Measurements from ENCODE around the gene UBAC2. TPM values are rescaled to one million over a fixed set of nuclear protein-coding genes. Genes with fewer than 3 reads are reported as not detected.
"Not testable (repeated sequence)": the region's sequence is repeated elsewhere in the genome, so short reads cannot be mapped to it uniquely, and the experiment has no call there.

The UBAC2 gene
- total RNA-seq, 4 donors from 2014 or later, result 56.8 to 88.5 (median 77.7) TPM

DNA sequence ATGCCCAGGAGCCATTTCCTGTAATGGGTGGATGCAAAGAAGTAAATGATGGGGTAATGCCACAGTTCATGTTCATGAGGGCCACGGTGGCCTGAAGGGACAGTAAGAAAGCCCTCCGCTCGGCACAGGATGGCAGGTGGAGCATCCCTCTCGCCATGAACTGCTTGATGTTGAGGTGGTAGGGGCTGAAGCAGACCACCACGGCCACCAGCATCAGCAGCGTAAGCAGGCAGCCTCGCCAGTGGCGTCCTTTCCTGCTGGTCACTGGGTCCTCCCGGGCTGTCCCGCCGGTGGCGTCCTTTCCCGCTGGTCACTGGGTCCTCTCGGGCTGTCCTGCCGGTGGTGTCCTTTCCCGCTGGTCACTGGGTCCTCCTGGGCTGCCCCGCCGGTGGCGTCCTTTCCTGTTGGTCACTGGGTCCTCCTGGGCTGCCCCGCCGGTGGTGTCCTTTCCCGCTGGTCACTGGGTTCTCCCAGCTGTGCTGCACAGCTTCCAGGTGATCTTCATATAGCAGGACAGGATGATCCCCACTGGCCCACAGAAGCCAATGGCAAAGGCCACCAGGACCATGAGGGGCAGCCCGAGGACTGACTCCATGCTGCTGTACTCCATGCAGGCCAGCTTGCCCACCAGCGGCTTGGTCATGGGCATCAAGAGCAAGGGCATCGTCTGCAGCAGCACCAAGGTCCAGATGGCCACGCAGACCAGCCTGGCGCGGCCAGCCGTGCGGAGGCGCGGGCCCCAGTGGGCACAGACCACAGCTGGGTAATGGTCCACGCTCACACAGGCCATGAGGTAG is 207.4 kb downstream of the UBAC2 start:
- Histone ChIP-seq H3K4me3 (replicated peaks in 1 of 3) (no peak overlapping the region), H3K36me3 (no peaks in the 10 kb centered on the region), H3K27me3 (no peaks in the 10 kb centered on the region), H3K9me3 (no peaks in the 10 kb centered on the region), H3K27ac (no peak overlapping the region), H3K4me1 (no peaks in the 10 kb centered on the region)
- intact Hi-C loops (cut with DNase I), result no loop called here
- no peak for DNase-seq
- TF ChIP-seq, protein P1, sequence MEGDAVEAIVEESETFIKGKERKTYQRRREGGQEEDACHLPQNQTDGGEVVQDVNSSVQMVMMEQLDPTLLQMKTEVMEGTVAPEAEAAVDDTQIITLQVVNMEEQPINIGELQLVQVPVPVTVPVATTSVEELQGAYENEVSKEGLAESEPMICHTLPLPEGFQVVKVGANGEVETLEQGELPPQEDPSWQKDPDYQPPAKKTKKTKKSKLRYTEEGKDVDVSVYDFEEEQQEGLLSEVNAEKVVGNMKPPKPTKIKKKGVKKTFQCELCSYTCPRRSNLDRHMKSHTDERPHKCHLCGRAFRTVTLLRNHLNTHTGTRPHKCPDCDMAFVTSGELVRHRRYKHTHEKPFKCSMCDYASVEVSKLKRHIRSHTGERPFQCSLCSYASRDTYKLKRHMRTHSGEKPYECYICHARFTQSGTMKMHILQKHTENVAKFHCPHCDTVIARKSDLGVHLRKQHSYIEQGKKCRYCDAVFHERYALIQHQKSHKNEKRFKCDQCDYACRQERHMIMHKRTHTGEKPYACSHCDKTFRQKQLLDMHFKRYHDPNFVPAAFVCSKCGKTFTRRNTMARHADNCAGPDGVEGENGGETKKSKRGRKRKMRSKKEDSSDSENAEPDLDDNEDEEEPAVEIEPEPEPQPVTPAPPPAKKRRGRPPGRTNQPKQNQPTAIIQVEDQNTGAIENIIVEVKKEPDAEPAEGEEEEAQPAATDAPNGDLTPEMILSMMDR (IDR thresholded peaks at IDR 0.05), result no peak
- WGBS, 2 donors, result 84 to 95% methylated on average over 11 to 33 of the region's 33 CpGs

DNA sequence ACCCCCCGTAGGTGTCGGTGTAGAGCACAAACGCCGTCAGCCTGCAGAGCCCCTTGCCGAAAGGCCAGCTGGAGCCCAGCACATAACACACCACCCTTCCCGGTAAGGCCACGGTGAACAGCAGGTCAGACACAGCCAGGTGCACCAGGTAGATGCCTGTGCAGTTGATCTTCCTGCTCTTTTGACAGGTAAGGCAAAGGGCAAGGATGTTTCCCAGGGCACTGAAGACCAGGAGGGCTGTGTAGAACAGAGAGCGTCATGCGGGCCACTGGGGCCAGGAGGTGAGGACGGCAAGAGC is 208.0 kb downstream of the UBAC2 start:
- Histone ChIP-seq H3K27me3 (no peaks in the 10 kb centered on the region), H3K9me3 (no peaks in the 10 kb centered on the region), H3K27ac (no peak overlapping the region), H3K4me3 (replicated peaks in 1 of 3) (no peak overlapping the region), H3K4me1 (no peaks in the 10 kb centered on the region), H3K36me3 (no peaks in the 10 kb centered on the region)
- intact Hi-C loops (cut with DNase I), result no loop called here
- TF ChIP-seq POLR2A (IDR thresholded peaks at IDR 0.05), result no peak
- TF ChIP-seq, protein P1 (IDR thresholded peaks at IDR 0.05), result no peak
- WGBS, 2 donors, result 97% methylated on average over 8 to 10 of the region's 10 CpGs
- DNase-seq, result no peak

DNA sequence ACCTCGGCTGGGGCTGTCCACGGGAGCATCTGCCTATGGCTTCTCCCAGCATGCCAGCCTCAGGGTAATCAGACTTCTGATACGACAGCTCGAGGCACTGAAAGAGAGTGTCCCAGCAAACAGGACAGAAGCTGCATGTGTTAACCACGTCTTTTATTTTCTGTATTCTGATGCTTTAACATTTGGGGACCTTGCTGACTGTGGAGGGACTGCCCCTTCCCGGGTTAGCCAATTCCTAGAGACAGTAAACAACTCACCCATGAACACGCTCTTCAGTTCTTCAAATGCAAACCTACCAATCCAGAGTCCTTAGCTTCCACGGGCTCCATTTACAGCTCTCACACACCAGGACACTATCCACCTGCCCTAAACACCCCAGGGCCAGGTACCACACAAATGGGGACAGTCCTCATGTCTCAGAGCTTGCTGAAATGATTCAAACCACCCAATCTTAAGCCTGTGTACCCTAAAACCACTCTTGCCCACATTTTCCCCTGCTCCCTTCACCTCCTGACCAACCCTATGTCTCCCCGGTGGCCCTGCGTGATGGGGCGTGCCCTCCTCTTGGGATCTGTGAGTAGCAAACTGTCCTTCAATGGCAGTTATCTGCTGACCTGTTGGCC is 208.9 kb downstream of the UBAC2 start:
- H3K36me3 ChIP-seq; intact Hi-C loops (cut with DNase I); H3K4me3 ChIP-seq (replicated peaks in 1 of 3); H3K27me3 ChIP-seq; H3K27ac ChIP-seq; H3K9me3 ChIP-seq; H3K4me1 ChIP-seq; DNase-seq: not testable (repeated sequence)
- WGBS, 2 donors, result 84 to 90% methylated on average over 11 of the region's 11 CpGs

DNA sequence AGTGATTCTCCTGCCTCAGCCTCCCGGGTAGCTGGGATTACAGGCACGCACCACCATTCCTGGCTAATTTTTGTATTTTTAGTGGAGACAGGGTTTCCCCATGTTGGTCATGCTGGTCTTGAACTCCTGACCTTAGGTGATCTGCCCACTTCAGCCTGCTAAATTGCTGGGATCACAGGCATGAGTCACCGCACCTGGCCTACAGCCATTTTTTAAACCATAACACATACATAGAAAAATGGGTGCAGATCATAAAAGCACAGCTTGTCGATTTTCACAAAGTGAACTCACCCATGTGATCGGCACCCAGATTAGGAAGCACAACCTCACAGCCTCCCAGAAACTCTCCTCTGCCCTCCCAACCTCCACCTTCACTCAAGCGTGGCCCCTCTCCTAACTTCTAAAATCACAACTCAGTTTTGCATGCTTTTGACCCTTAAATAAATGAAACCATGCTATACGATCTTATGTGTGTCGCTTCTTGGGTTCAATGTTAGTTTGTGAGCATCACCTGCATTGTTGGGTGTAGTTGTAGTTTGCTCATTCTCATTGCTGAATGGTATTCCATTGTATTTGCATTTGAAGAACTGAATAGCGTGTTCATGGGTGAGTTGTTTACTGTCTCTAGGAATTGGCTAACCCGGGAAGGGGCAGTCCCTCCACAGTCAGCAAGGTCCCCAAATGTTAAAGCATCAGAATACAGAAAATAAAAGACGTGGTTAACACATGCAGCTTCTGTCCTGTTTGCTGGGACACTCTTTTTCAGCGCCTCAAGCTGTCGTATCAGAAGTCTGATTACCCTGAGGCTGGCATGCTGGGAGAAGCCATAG is 210.2 kb downstream of the UBAC2 start:
- H3K4me3 ChIP-seq (replicated peaks in 1 of 3); H3K36me3 ChIP-seq; DNase-seq; intact Hi-C loops (cut with DNase I); H3K27ac ChIP-seq; H3K27me3 ChIP-seq; H3K4me1 ChIP-seq; H3K9me3 ChIP-seq: not testable (repeated sequence)
- 87 to 89% methylated on average over 13 of the region's 13 CpGs for WGBS, 2 donors

DNA sequence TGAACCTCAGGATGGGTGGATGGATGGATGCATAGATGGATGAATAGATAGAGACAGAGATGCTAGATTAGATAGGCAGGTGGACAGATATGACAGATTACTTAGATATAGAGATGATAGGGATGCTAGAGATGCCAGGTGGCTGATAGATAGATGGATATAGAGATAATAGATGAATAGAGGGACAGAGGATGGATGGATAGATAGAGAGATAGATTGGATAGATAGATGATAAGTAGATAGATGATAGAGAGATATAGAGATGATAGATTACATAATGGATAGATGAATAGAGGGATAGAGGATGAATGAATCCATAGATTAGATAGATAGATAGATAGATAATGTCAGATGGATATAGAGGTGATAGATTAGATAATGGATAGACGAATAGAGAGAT is 212.2 kb downstream of the UBAC2 start:
- Histone ChIP-seq H3K4me1 (no peaks in the 10 kb centered on the region), H3K36me3 (no peaks in the 10 kb centered on the region), H3K4me3 (replicated peaks in 1 of 3) (no peak overlapping the region), H3K9me3 (no peaks in the 10 kb centered on the region), H3K27me3 (no peaks in the 10 kb centered on the region), H3K27ac (no peak overlapping the region)
- no peak for DNase-seq
- WGBS, 2 donors, result 92 to 99% methylated on average over 1 of the region's 1 CpG
- TF ChIP-seq, protein P1 (IDR thresholded peaks at IDR 0.05), result no peak
- no peak for TF ChIP-seq POLR2A (IDR thresholded peaks at IDR 0.05)
- intact Hi-C loops (cut with DNase I), result no loop called here
